ENCODE results near the gene HMGB3.
"Not testable (repeated sequence)": the region's sequence is repeated elsewhere in the genome, so short reads cannot be mapped to it uniquely, and the experiment has no call there.

The HMGB3 gene

GRCh38 chrX:150977411-150978162 lies 5.5 kb upstream of the HMGB3 start:
- no peak for DNase-seq (ENCODE audit: low read depth in 2 of 2)

DNA sequence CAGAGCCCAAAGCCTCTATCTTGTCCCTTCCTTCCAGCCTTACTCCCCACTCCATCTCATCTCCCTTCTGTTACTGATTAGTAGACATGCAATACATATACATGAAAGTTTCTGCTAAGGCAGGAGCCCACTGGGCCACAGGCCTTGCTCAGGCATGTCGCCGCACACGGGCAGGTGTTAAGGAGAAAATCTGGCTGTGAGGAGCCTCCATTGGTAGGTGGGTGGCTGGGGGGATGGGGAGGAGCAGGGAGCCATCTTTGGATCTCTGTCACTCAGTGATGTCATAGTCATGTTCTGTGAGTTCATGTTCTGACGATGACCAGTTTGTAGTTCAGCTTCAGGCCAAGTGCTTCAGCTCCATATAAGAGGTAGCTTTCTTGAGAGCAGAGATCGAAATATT lies 2.9 kb upstream of the HMGB3 start:
- no peak for DNase-seq (ENCODE audit: low read depth in 2 of 2)

DNA sequence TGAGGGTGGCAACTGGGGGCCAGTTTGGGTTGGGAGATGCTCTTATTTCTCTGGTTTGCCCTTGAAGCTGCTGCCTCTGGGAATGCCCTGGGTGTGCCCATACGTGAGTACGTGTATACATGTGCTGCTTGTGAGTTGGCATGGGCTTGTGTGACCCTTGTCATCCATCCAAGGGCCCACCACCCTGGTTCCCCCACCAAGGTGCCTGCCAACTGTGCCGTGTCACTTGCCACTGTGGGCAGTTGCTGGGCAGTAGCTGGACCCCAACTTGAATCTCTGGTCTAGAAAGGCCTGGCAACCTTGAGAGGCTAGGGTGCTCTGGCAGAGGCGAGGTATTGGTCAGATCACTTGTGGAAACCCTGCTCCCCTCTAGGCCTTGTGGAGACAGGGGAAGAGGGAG lies 2.4 kb upstream of the HMGB3 start:
- no peak for DNase-seq (ENCODE audit: low read depth in 2 of 2)

DNA sequence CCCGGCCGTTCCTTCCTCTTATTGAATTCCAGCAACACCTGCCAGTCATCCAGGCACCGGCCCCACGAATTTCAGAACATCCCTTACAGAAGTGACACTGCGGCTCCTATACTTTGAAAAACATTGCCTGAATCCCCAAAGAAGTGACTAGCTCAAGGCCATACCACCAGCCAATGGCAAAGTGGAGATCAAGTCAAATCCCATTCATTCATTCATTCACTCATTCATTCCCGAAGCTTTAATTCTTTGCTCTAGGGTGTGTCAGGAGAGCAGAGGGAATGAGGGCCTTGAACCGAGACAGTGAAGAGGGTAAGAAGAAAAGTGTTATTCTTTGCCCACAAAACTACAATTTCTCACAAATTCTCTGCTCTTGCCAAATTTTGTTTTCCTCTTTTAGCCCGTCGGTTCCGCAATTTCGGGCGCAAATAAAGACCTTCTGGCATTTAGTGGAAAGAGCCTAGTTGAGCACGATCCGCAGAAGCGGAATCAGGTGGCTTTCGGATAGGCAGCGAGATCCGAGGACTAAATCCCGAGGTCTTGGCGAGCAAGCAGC lies 824 bp upstream of the HMGB3 start:
- DNase-seq (ENCODE audit: low read depth in 2 of 2) = no peak

GRCh38 chrX:150983521-150984168 lies 510 bp downstream of the HMGB3 start:
- DNase-seq (ENCODE audit: low read depth in 2 of 2) = no peak

GRCh38 chrX:150984169-150984824 lies 1.2 kb downstream of the HMGB3 start:
- no peak for DNase-seq (ENCODE audit: low read depth in 2 of 2)

DNA sequence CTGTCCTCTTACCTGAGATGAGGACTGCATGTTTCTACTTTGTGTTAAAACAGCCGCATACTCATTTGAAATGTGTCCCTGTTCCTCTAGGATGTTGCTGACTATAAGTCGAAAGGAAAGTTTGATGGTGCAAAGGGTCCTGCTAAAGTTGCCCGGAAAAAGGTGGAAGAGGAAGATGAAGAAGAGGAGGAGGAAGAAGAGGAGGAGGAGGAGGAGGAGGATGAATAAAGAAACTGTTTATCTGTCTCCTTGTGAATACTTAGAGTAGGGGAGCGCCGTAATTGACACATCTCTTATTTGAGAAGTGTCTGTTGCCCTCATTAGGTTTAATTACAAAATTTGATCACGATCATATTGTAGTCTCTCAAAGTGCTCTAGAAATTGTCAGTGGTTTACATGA lies 4.6 kb downstream of the HMGB3 start:
- DNase-seq (ENCODE audit: low read depth in 2 of 2) = not testable (repeated sequence)

DNA sequence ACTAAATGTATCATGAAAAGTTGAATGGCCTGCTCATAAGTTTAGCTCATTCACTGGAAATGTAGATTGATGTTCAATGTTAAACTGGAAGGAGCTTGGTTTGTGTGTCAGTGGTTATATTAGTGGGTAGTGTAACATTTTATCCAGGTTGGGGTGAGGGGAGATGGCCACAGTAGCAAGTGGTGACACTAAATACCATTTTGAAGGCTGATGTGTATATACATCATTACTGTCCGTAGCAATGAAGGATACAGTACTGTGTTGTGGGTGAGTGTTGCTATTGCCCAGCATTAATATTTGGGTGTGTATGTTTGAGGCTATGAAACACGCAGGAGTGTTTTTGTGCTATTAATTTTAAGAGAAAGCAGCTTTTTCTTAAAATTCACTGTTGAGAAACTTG lies 6.3 kb downstream of the HMGB3 start:
- no peak for DNase-seq (ENCODE audit: low read depth in 2 of 2)

DNA sequence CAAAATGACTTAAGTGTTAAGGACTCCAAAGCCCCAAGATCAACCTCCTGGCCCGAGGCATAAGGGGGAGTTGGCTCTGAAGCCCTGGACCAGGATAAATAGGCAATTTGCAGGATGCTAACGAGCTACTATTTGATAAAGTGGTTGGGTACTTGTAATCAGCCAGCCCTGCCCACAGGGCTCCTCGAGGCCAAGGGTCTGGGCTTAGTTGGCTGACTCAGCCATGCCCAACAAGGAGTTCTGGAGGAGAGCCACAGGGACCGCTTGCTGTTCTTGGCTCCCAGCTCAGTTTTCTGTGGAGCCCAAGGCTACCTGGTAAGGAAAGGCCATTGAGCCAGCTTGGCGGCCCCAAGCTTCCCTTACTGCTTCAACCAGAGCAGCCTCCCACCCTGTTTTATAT lies 7.8 kb downstream of the HMGB3 start:
- DNase-seq (ENCODE audit: low read depth in 2 of 2) = no peak

DNA sequence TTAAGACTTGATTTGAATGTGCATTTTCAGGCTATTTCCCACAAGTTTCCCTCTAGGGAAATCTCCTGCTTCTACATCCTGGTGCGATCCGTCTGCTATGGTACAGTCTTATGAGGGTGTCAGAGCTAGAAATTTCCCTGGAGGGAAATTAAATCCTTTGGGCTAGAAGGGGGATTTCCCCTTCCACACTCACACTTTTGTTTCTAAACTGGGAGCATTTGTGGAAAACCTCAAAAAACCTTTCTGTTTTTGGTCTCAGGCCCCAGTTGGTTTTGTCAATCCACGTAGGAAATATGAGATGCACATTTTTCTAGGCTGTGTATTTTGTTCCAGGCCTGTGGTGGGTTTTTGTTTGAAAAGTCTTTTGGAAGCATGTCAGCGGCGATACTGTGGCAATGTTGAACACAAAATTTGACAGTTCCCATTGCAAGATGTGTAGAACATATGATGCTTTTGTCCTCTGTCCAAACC lies 17.8 kb downstream of the HMGB3 start:
- DNase-seq (ENCODE audit: low read depth in 2 of 2) = no peak

- no peak for DNase-seq (ENCODE audit: low read depth in 2 of 2)
Measured at GRCh38 chrX:151004085-151004484, 20.9 kb downstream of the HMGB3 start.

GRCh38 chrX:151006410-151007109 lies 23.4 kb downstream of the HMGB3 start:
- DNase-seq (ENCODE audit: low read depth in 2 of 2) = no peak

- no peak for DNase-seq (ENCODE audit: low read depth in 2 of 2)
Measured at GRCh38 chrX:151009582-151009981, 26.4 kb downstream of the HMGB3 start.

DNA sequence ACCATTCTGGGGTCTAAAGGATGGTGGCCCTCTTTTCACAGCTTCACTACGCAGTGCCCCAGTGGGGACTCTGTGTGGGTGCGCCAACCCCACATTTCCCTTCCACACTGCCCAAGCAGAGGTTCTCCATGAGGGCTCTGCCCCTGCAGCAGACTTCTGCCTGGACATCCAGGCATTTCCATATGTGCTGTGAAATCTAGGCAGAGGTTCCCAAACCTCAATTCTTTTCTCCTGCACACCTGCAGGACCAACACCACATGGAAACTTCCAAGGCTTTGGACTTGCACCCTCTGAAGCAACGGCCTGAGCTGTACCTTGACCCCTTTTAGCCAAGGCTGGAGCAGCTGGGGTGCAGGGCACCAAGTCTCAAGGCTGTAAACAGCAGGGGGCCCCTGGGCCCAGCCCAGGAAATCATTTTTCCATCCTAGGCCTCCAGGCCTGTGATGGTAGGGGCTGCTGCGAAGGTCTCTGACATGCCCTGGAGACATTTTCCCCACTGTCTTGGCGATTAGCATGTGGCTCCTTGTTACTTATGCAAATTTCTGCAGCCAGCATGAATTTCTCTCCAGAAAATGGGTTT lies 30.1 kb downstream of the HMGB3 start:
- DNase-seq (ENCODE audit: low read depth in 2 of 2) = no peak

DNA sequence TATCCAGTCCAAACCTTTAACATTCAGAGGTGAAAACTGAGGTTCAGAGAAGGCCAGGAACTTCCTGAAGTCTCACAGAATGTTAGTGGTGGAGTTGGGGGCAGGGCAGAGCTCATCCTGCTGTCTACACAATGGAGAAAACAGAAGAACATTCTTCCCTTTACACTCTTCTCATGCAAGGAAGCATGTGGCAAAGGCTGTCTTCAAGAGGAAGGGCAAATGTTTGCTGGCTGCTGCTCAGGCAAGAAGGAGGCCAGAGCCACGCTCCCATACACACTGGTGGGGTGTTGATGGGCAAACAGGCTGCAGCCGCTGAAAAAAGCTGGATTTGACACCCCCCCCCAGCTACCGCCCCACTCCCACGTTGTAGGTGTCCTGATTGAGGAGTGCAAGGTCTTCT lies 32.5 kb downstream of the HMGB3 start:
- no peak for DNase-seq (ENCODE audit: low read depth in 2 of 2)

GRCh38 chrX:151019856-151020255 lies 36.7 kb downstream of the HMGB3 start:
- DNase-seq (ENCODE audit: low read depth in 2 of 2) = no peak

DNA sequence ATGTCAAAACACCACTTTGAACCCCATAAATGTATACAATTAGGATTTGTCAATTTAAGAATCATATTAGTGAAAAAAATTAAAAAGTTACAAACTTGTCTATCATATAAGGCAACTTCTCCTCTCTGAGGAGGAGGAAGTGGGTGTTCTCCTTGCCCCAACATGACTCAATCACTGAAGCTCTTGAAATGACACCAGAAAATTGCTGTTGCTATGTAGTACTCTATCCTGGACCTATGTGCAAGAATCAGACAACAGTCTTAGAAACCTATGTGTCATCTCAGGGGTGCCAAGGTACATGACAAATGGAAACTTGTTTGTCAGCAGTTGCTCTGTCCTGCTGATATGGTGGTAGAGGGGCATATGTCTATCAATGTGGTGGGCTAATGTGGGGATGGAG lies 47.7 kb downstream of the HMGB3 start:
- no peak for DNase-seq (ENCODE audit: low read depth in 2 of 2)

- no peak for DNase-seq (ENCODE audit: low read depth in 2 of 2)
Measured at GRCh38 chrX:151031391-151031975, 48.3 kb downstream of the HMGB3 start.

- no peak for DNase-seq (ENCODE audit: low read depth in 2 of 2)
Measured at GRCh38 chrX:151039351-151039750, 56.2 kb downstream of the HMGB3 start.
